Fibroblast of lung (primary cell): Measurements from ENCODE around the gene PARP6.

Experiments
- EZH2 ChIP-seq: IDR thresholded peaks from 2 replicates; pipeline ENCODE4 v1.5.1; 2012; ENCODE audit warnings: low read length, control low read depth, mild to moderate bottlenecking; ENCODE audit errors: missing control alignments
- TF ChIP-seq, protein P1 (sequence below), 2 donors: IDR thresholded peaks in 1 of 2; conservative IDR thresholded peaks in 1 of 2; 1 replicate in 1 of 2; 2 replicates in 1 of 2; pipeline ENCODE4 v1.5.1; 2011 to 2012; ENCODE audit warnings: low read length in 2 of 2, control low read depth in 1 of 2, inconsistent platforms in 1 of 2, low read depth in 1 of 2, mild to moderate bottlenecking in 1 of 2

GRCh38 chr15:72302955-72303354 is 30.6 kb upstream of the PARP6 start:
- TF ChIP-seq, protein P1, sequence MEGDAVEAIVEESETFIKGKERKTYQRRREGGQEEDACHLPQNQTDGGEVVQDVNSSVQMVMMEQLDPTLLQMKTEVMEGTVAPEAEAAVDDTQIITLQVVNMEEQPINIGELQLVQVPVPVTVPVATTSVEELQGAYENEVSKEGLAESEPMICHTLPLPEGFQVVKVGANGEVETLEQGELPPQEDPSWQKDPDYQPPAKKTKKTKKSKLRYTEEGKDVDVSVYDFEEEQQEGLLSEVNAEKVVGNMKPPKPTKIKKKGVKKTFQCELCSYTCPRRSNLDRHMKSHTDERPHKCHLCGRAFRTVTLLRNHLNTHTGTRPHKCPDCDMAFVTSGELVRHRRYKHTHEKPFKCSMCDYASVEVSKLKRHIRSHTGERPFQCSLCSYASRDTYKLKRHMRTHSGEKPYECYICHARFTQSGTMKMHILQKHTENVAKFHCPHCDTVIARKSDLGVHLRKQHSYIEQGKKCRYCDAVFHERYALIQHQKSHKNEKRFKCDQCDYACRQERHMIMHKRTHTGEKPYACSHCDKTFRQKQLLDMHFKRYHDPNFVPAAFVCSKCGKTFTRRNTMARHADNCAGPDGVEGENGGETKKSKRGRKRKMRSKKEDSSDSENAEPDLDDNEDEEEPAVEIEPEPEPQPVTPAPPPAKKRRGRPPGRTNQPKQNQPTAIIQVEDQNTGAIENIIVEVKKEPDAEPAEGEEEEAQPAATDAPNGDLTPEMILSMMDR (conservative IDR thresholded peaks at IDR 0.05 in 1 of 2, IDR thresholded peaks at IDR 0.05 in 1 of 2; ENCODE audit: low read depth in 1 of 2, low read length in 2 of 2): no peak
- TF ChIP-seq EZH2: no peak
